GM23248 (cell line): ENCODE measurements around the gene POU1F1. TPM values are rescaled to one million over a fixed set of nuclear protein-coding genes. Genes with fewer than 3 reads are reported as not detected.

ENCODE experiments used
- DNase-seq: peaks from one replicate; pipeline ENCODE4 v3.0.0-alpha.2; 2015
- H2AFZ ChIP-seq: fragments of 200-600 bp; sonication (generic); 2 replicates; pipeline ENCODE4 v1.6.1; 2016; ENCODE audit warnings: antibody characterized with exemption
- H3F3A ChIP-seq: fragments of 200-600 bp; sonication (generic); 2 replicates; pipeline ENCODE4 v1.6.1; 2016; ENCODE audit warnings: mild to moderate bottlenecking, antibody characterized with exemption, mixed run types; ENCODE audit not compliant: insufficient read depth
- H3K27ac ChIP-seq: fragments of 200-600 bp; sonication (generic); 2 replicates; pipeline ENCODE4 v1.5.1; 2016; ENCODE audit warnings: mild to moderate bottlenecking
- H3K27me3 ChIP-seq: fragments of 200-600 bp; sonication (generic); replicated peaks from 2 replicates; pipeline ENCODE4 v1.6.1; 2016; ENCODE audit warnings: mild to moderate bottlenecking; ENCODE audit not compliant: insufficient read depth
- H3K36me3 ChIP-seq: fragments of 200-600 bp; sonication (generic); 2 replicates; pipeline ENCODE4 v1.6.1; 2016; ENCODE audit warnings: low read depth, mild to moderate bottlenecking
- H3K4me1 ChIP-seq: fragments of 200-600 bp; sonication (generic); 2 replicates; pipeline ENCODE4 v1.6.1; 2016; ENCODE audit warnings: mild to moderate bottlenecking; ENCODE audit not compliant: insufficient read depth
- H3K4me2 ChIP-seq: fragments of 200-600 bp; sonication (generic); one replicate; pipeline ENCODE4 v1.6.1; 2016; ENCODE audit warnings: mild to moderate bottlenecking; ENCODE audit not compliant: unreplicated experiment
- H3K4me3 ChIP-seq: fragments of 200-600 bp; sonication (generic); 2 replicates; pipeline ENCODE4 v1.5.1; 2016; ENCODE audit warnings: mild to moderate bottlenecking
- H3K79me2 ChIP-seq: fragments of 200-600 bp; sonication (generic); 2 replicates; pipeline ENCODE4 v1.6.1; 2016; ENCODE audit warnings: mild to moderate bottlenecking; ENCODE audit not compliant: insufficient read depth
- H3K9ac ChIP-seq: fragments of 200-600 bp; sonication (generic); 2 replicates; pipeline ENCODE4 v1.6.1; 2016; ENCODE audit warnings: mild to moderate bottlenecking
- H3K9me2 ChIP-seq: fragments of 200-600 bp; sonication (generic); 2 replicates; pipeline ENCODE4 v1.6.1; 2016; ENCODE audit warnings: mixed run types, mild to moderate bottlenecking, moderate library complexity; ENCODE audit not compliant: insufficient read depth
- H3K9me3 ChIP-seq: fragments of 200-600 bp; sonication (generic); one replicate; pipeline ENCODE4 v1.6.1; 2017; ENCODE audit warnings: low read depth
- H4K20me1 ChIP-seq: fragments of 200-600 bp; sonication (generic); 2 replicates; pipeline ENCODE4 v1.6.0; 2016; ENCODE audit not compliant: insufficient read depth
- EZH2 ChIP-seq: fragments of 200-600 bp; sonication (generic); IDR thresholded peaks from 2 replicates; pipeline ENCODE4 v1.6.1; 2018; ENCODE audit warnings: antibody characterized with exemption, mild to moderate bottlenecking; ENCODE audit not compliant: insufficient read depth, poor library complexity, severe bottlenecking
- EZH2phosphoT487 ChIP-seq: fragments of 200-600 bp; sonication (generic); IDR thresholded peaks from 2 replicates; pipeline ENCODE4 v1.6.1; 2018; ENCODE audit warnings: antibody characterized with exemption, moderate library complexity, mild to moderate bottlenecking, low read depth; ENCODE audit not compliant: insufficient read depth
- WGBS, 2 experiments: methylation state at CpG; one replicate each; pipeline ENCODE4 v1.1.6; 2015 to 2017; ENCODE audit warnings: low lambda C conversion rate in 2 of 2, low coverage in 1 of 2; ENCODE audit errors: missing lambda C conversion rate in 2 of 2; 5-methylcytosine and 5-hydroxymethylcytosine counted together
- in situ Hi-C: fragments of 300-500 bp; cut with MboI; formaldehyde crosslinking; loops from 2 replicates; pipeline ENCODE4 v1.15.0; 2020
- polyA plus RNA-seq: library from polyadenylated mRNA; unstranded; fragments of >200 nt; fragmentation: Nextera tagmentation; extraction: Ambion mirVana; gene quantifications from 2 replicates; pipeline ENCODE4 v1.2.1, GENCODE V29; 2016
- total RNA-seq: library from RNA; depleted of rRNA; stranded (reverse); fragments of >200 nt; shearing (Covaris generic); gene quantifications from 2 replicates; pipeline ENCODE4 v1.2.3, GENCODE V29; 2014

The POU1F1 gene
- total and polyA plus RNA-seq, 2 experiments from 2014 or later, result not detected

- Histone ChIP-seq H3K4me1 (peaks cover 34% of the 10 kb centered on the region), H3F3A (peaks cover 19% of the 10 kb centered on the region), H3K27ac (no peak overlapping the region), H3K36me3 (0 out of 2 replicates have a peak, but pooled peaks cover 6% of the 10 kb centered on the region), H3K79me2 (peaks cover 100% of the 10 kb centered on the region), H3K27me3 (no peaks in the 10 kb centered on the region), H3K9me2 (no peaks in the 10 kb centered on the region), H3K9ac (no peak overlapping the region), H2AFZ (no peak overlapping the region), H3K4me3 (no peak overlapping the region), H3K9me3 (no peaks in the 10 kb centered on the region), H3K4me2 (no peak overlapping the region), H4K20me1 (peaks cover 12% of the 10 kb centered on the region)
- DNase-seq, result no peak
- 94 to 100% methylated on average over 1 of the region's 1 CpG for WGBS, 2 experiments
- TF ChIP-seq EZH2phosphoT487 (no peak), EZH2 (no peak)
- in situ Hi-C loops, result no loop called here
Observed at GRCh38 chr3:87233805-87234204, 42.6 kb downstream of the POU1F1 start.

DNA sequence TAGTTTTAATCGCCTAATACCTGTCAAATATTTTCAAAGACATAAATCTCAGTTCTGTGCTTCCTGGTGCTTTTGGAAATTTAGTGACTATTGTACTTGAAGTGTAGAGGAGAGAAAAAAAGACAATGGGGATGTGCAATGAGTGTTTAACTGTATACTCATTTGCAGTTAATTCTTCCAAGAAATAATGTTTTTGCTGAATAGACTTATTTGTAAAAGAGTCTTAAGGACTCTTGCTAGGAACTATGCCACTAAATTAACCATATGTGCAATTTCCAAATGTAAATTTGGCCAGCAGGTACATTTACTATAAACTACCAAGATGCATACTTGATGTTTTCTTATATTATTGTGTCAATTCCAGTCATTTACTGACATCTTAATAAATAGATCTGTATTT is 47.3 kb downstream of the POU1F1 start:
- Histone ChIP-seq H3K27me3 (no peaks in the 10 kb centered on the region), H3K4me3 (peak overlapping the region; percentile 94), H3K9ac (peak overlapping the region; percentile 92), H3K4me2 (peak overlapping the region; percentile 95), H2AFZ (0 out of 2 replicates have a peak overlapping the region, but pooled peaks have one; percentile 99), H3F3A (peaks cover 31% of the 10 kb centered on the region), H3K36me3 (no peaks in the 10 kb centered on the region), H3K4me1 (peaks cover 41% of the 10 kb centered on the region), H3K9me3 (no peaks in the 10 kb centered on the region), H3K9me2 (no peaks in the 10 kb centered on the region), H3K79me2 (peaks cover 70% of the 10 kb centered on the region), H3K27ac (peak overlapping the region; percentile 84), H4K20me1 (peaks cover 12% of the 10 kb centered on the region)
- no peak for TF ChIP-seq EZH2
- in situ Hi-C loops, result no loop called here
- DNase-seq, result no peak
- 60 to 74% methylated on average over 1 of the region's 1 CpG for WGBS, 2 experiments

DNA sequence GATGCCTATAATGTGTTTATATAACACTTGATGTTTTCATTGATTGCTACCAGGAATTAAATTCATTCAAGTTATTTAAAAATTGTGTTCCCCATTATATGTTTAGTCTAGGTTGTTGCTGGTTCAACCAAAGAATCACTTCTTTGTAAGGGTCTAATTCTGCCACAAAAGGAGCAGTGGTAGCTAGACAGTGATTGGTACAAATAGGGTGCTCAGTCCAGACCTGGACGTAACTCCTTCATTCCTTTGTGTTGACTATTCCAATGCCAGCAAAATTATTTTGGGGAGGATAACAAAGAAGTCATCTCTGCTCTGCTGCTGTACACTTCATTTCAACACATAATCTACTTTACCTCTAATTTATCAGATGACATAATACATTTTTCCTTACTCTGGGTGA is 48.1 kb downstream of the POU1F1 start:
- no peaks in the 10 kb centered on the region for H3K36me3 ChIP-seq
- H3K27ac ChIP-seq, result peak overlapping the region; percentile 84
- TF ChIP-seq EZH2phosphoT487 (no peak), EZH2 (no peak)
- peak overlapping the region; percentile 92 for H3K9ac ChIP-seq
- peaks cover 29% of the 10 kb centered on the region for H3F3A ChIP-seq
- WGBS, 2 experiments, result 0% methylated on average over 1 of the region's 1 CpG
- H3K9me3 ChIP-seq, result no peaks in the 10 kb centered on the region
- in situ Hi-C loops, result no loop called here
- peaks cover 62% of the 10 kb centered on the region for H3K79me2 ChIP-seq
- H2AFZ ChIP-seq, result peak overlapping the region; percentile 99
- peak overlapping the region; percentile 95 for H3K4me2 ChIP-seq
- peak; percentile 75 for DNase-seq
- H3K27me3 ChIP-seq, result no peaks in the 10 kb centered on the region
- no peaks in the 10 kb centered on the region for H3K9me2 ChIP-seq
- H3K4me1 ChIP-seq, result peaks cover 40% of the 10 kb centered on the region
- peaks cover 12% of the 10 kb centered on the region for H4K20me1 ChIP-seq
- peak overlapping the region; percentile 94 for H3K4me3 ChIP-seq

GRCh38 chr3:87227835-87228144 is 48.6 kb downstream of the POU1F1 start:
- H4K20me1 ChIP-seq, result peaks cover 12% of the 10 kb centered on the region
- no peaks in the 10 kb centered on the region for H3K27me3 ChIP-seq
- H3K4me2 ChIP-seq, result peak overlapping the region; percentile 95
- no peaks in the 10 kb centered on the region for H3K9me3 ChIP-seq
- TF ChIP-seq EZH2phosphoT487, result no peak
- TF ChIP-seq EZH2, result no peak
- peak overlapping the region; percentile 94 for H3K4me3 ChIP-seq
- peak overlapping the region; percentile 99 for H2AFZ ChIP-seq
- H3K9me2 ChIP-seq, result no peaks in the 10 kb centered on the region
- WGBS, 2 experiments, result 1 to 3% methylated on average over 3 of the region's 3 CpGs
- in situ Hi-C loops, result no loop called here
- peak overlapping the region; percentile 84 for H3K27ac ChIP-seq
- DNase-seq, result no peak
- H3F3A ChIP-seq, result peaks cover 24% of the 10 kb centered on the region
- peaks cover 56% of the 10 kb centered on the region for H3K79me2 ChIP-seq
- peak overlapping the region; percentile 92 for H3K9ac ChIP-seq
- peaks cover 37% of the 10 kb centered on the region for H3K4me1 ChIP-seq
- no peaks in the 10 kb centered on the region for H3K36me3 ChIP-seq
